Stimulated activated effector memory CD8-positive, alpha-beta T cell treated with anti-CD3 and anti-CD28 coated beads, Interleukin-12 subunit alpha, Interleukin-12 subunit beta, amount 100 ng/mL, for 72 hours (primary cell): Measurements from ENCODE around the gene PRUNE2.

Source experiments
- ATAC-seq: fragments of 150-1000 bp; cut with Tn5 transposase; 2 replicates; pipeline ENCODE4 v1.10.0; 2021
- DNase-seq, 2 donors: peaks; one replicate each; pipeline ENCODE4 v3.0.0; 2021 to 2022; ENCODE audit warnings: low spot score in 2 of 2
- H3K27ac Mint-ChIP-seq: one replicate; pipeline ENCODE4 v1.8.0; 2022; ENCODE audit warnings: mild to moderate bottlenecking, mixed read lengths
- H3K36me3 Mint-ChIP-seq: one replicate; pipeline ENCODE4 v1.8.0; 2022; ENCODE audit warnings: mild to moderate bottlenecking, mixed read lengths
- H3K4me1 Mint-ChIP-seq: one replicate; pipeline ENCODE4 v1.8.0; 2022; ENCODE audit warnings: mixed read lengths
- H3K4me3 Mint-ChIP-seq: one replicate; pipeline ENCODE4 v1.8.0; 2022; ENCODE audit warnings: mild to moderate bottlenecking, mixed read lengths
- H3K9me3 Mint-ChIP-seq: one replicate; pipeline ENCODE4 v1.8.0; 2022; ENCODE audit warnings: mixed read lengths

Gene PRUNE2

DNA sequence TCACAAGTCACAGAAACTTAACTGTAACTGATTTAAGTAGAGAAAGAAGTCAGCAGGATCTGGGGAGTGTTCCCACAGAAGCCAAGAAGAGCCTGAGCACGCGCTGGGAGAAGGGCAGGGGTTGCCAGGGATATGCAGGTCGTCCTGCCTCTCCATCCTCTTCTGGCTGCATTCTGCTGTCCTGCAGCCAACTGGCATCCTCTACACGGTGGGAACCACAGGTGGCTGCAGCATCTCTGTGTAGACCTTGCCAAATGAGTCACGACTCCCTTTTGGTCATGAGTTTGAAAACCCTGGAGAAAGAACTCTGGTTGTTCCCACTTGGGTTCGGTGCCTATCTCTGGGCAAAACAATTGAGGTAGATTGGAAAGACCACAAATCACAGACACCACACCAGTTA lies 180.0 kb downstream of the PRUNE2 start:
- Mint-ChIP-seq H3K4me1 (no peaks in the 10 kb centered on the region), H3K36me3 (no peaks in the 10 kb centered on the region), H3K9me3 (no peaks in the 10 kb centered on the region), H3K27ac (no peak overlapping the region), H3K4me3 (no peak overlapping the region)
- DNase-seq (no peak), ATAC-seq (no peak)

- no peak for DNase-seq
- Mint-ChIP-seq H3K9me3 (no peaks in the 10 kb centered on the region), H3K4me3 (no peak overlapping the region), H3K36me3 (no peaks in the 10 kb centered on the region), H3K4me1 (no peaks in the 10 kb centered on the region), H3K27ac (no peak overlapping the region)
- no peak for ATAC-seq
Measured at GRCh38 chr9:76725011-76725546, 180.8 kb downstream of the PRUNE2 start.

- Mint-ChIP-seq H3K9me3 (no peaks in the 10 kb centered on the region), H3K27ac (no peak overlapping the region), H3K36me3 (no peaks in the 10 kb centered on the region), H3K4me1 (no peaks in the 10 kb centered on the region), H3K4me3 (no peak overlapping the region)
- peak; percentile 45 for ATAC-seq
- no peak for DNase-seq
Measured at GRCh38 chr9:76720245-76720644, 185.7 kb downstream of the PRUNE2 start.

- Mint-ChIP-seq H3K36me3 (no peaks in the 10 kb centered on the region), H3K27ac (no peak overlapping the region), H3K9me3 (no peaks in the 10 kb centered on the region), H3K4me1 (no peaks in the 10 kb centered on the region), H3K4me3 (no peak overlapping the region)
- DNase-seq, result no peak
- no peak for ATAC-seq
Measured at GRCh38 chr9:76718166-76718565, 187.7 kb downstream of the PRUNE2 start.

- ATAC-seq, result no peak
- H3K9me3 Mint-ChIP-seq, result no peaks in the 10 kb centered on the region
- H3K36me3 Mint-ChIP-seq, result no peaks in the 10 kb centered on the region
- no peak overlapping the region for H3K27ac Mint-ChIP-seq
- H3K4me3 Mint-ChIP-seq, result no peak overlapping the region
- DNase-seq, result no peak
- H3K4me1 Mint-ChIP-seq, result no peaks in the 10 kb centered on the region
Measured at GRCh38 chr9:76717613-76718012, 188.3 kb downstream of the PRUNE2 start.

DNA sequence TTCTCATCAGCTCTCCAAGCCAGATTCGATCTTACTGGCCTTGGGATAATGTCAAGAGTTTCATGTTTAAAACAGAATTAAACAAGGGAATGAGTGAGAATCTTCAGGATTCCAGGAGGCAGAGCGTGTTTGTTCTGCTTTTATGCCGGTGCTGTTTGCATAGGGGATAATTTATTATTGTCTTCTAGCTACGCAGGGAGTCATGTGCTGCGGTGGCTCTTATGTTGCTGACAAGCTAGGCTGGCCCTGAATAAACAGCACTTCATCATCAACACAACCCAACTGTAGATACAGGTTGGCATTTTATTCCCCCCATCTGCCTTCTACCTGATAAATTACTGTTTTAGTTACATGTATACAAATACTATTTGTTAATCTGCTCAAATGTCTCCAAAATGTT lies 188.7 kb downstream of the PRUNE2 start:
- no peak for DNase-seq
- Mint-ChIP-seq H3K4me3 (no peak overlapping the region), H3K27ac (no peak overlapping the region), H3K9me3 (no peaks in the 10 kb centered on the region), H3K4me1 (no peaks in the 10 kb centered on the region), H3K36me3 (no peaks in the 10 kb centered on the region)
- ATAC-seq, result no peak

GRCh38 chr9:76716085-76716672 lies 189.7 kb downstream of the PRUNE2 start:
- ATAC-seq (no peak), DNase-seq (no peak)
- Mint-ChIP-seq H3K9me3 (no peaks in the 10 kb centered on the region), H3K27ac (no peak overlapping the region), H3K36me3 (no peaks in the 10 kb centered on the region), H3K4me3 (no peak overlapping the region), H3K4me1 (no peaks in the 10 kb centered on the region)

DNA sequence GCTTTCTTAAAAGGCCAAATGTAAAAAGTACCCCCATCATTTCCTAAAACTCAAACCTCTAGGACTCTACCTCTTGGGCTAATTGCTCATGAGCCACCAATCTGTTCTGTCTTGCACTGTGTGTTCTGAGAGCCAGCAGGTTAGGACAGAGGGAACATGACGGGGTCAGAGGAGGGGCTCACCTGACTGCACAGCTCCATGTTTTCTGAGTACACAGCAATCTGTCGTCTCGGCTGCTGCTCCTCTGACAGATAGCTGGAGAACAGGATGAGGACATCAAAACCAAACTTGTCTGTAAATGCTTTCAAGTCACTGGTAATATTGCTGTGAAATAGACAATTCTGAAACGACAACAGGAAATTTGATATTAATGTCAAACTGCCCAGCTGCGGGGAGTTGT lies 192.5 kb downstream of the PRUNE2 start:
- Mint-ChIP-seq H3K9me3 (no peaks in the 10 kb centered on the region), H3K4me1 (peaks cover 8% of the 10 kb centered on the region), H3K4me3 (no peak overlapping the region), H3K27ac (no peak overlapping the region), H3K36me3 (no peaks in the 10 kb centered on the region)
- no peak for ATAC-seq
- DNase-seq, result no peak

GRCh38 chr9:76709020-76709419 lies 196.9 kb downstream of the PRUNE2 start:
- H3K4me3 Mint-ChIP-seq, result no peak overlapping the region
- no peaks in the 10 kb centered on the region for H3K36me3 Mint-ChIP-seq
- ATAC-seq, result no peak
- no peaks in the 10 kb centered on the region for H3K9me3 Mint-ChIP-seq
- no peak overlapping the region for H3K27ac Mint-ChIP-seq
- no peak for DNase-seq
- H3K4me1 Mint-ChIP-seq, result peaks cover 17% of the 10 kb centered on the region

GRCh38 chr9:76707510-76707909 lies 198.4 kb downstream of the PRUNE2 start:
- H3K9me3 Mint-ChIP-seq, result no peaks in the 10 kb centered on the region
- H3K4me1 Mint-ChIP-seq, result peaks cover 23% of the 10 kb centered on the region
- H3K36me3 Mint-ChIP-seq, result no peaks in the 10 kb centered on the region
- H3K27ac Mint-ChIP-seq, result no peak overlapping the region
- DNase-seq (no peak), ATAC-seq (peak; percentile 84)
- H3K4me3 Mint-ChIP-seq, result no peak overlapping the region

DNA sequence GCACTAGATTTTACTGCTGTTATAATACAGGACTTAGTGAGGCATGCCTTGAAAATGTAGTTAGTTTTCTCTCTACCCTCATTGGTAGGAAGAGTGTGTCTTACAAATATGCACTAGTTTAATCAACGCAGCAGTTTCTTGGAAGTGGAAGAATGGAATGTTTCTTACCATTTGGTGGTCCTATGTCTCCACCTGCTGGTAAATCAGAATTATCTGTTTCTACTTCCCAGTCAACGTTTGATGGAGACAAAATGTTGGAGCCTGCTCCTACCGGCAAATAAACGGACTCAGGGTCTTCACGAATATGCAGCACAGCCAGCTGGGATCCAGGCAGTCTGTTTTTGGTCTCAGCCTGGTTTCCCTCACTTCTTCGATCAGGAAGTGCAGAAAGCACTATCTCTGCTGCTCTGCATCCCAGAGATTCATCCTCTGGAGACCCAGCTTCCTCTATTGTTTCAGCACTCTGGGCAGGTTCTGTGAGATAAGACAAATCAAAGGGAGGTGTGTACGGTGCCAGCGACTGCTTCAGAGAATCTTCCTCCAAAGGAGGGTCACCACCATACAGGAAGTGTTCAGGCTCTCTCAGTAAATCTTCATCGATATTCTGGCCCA lies 201.2 kb downstream of the PRUNE2 start:
- Mint-ChIP-seq H3K27ac (no peak overlapping the region), H3K36me3 (no peaks in the 10 kb centered on the region), H3K4me3 (no peak overlapping the region), H3K4me1 (peaks cover 23% of the 10 kb centered on the region), H3K9me3 (no peaks in the 10 kb centered on the region)
- DNase-seq (no peak), ATAC-seq (no peak)

DNA sequence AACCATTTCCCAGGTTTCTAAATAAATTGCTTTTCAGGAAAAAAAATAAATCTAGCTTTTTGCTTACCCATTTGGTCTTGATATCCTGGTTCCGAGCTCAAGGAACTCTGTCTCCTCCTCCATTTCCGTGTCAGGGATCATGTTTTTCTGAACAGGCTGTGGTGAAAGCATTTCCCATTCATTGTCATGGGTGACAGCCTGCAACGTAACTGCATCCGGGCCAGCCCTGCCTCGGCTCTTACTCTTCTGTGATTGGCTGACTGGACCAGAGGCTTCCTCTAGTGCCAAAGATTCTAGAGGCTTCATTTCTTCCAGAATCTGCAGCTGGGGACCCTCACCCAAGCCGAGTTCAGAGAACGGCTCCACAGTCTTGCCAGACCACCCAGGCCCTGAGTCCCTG lies 202.6 kb downstream of the PRUNE2 start:
- Mint-ChIP-seq H3K9me3 (no peaks in the 10 kb centered on the region), H3K4me3 (no peak overlapping the region), H3K27ac (no peak overlapping the region), H3K36me3 (no peaks in the 10 kb centered on the region), H3K4me1 (peaks cover 15% of the 10 kb centered on the region)
- DNase-seq (no peak), ATAC-seq (no peak)

GRCh38 chr9:76701441-76702039 lies 204.4 kb downstream of the PRUNE2 start:
- Mint-ChIP-seq H3K36me3 (no peaks in the 10 kb centered on the region), H3K27ac (no peak overlapping the region), H3K4me3 (no peak overlapping the region), H3K9me3 (no peaks in the 10 kb centered on the region), H3K4me1 (peaks cover 13% of the 10 kb centered on the region)
- DNase-seq, result no peak
- no peak for ATAC-seq

DNA sequence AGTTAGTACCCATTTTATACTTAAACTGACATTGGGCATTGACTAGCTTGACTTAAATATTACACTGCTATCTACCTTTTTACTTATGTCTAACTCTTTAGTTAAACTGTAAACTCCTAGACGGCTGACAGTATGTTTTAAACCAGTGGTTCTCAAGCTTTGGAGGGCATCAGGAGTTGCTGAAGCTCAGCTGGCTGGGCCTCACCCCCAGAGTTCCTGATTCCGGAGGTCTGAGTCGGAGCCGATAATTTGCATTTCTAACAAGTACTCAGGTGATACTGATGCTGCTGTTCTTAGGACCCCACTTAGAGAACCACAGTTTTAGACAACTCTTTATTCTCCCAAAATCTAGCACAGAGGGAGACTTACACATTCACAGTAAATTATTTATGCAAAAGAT lies 205.0 kb downstream of the PRUNE2 start:
- Mint-ChIP-seq H3K9me3 (no peaks in the 10 kb centered on the region), H3K27ac (no peak overlapping the region), H3K4me3 (no peak overlapping the region), H3K4me1 (peaks cover 13% of the 10 kb centered on the region), H3K36me3 (no peaks in the 10 kb centered on the region)
- DNase-seq (no peak), ATAC-seq (no peak)

DNA sequence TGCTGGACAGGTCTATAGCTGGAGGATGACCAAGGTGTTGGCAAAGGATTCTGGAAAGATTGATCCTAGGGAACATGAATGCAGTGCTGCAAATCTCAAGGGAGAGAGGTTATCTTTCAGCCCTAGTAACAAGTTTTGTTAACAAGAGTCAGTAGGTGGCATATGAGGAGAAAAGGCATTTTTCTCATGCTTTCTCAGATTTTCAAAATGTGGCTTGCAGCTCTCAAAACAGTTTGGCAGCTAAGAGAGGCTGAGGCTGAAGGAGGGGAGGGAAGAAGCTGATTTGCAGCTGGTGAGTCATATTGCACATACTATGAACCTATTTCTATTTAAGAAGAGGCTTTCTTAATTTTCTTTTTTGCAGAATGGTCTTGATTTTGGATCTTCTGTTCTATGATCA lies 205.9 kb downstream of the PRUNE2 start:
- peak in 1 of 2 donors; percentile 23 for DNase-seq
- no peak overlapping the region for H3K4me3 Mint-ChIP-seq
- H3K36me3 Mint-ChIP-seq, result no peaks in the 10 kb centered on the region
- H3K4me1 Mint-ChIP-seq, result peaks cover 13% of the 10 kb centered on the region
- ATAC-seq, result no peak
- H3K9me3 Mint-ChIP-seq, result no peaks in the 10 kb centered on the region
- no peak overlapping the region for H3K27ac Mint-ChIP-seq

GRCh38 chr9:76697554-76697953 lies 208.4 kb downstream of the PRUNE2 start:
- Mint-ChIP-seq H3K36me3 (no peaks in the 10 kb centered on the region), H3K27ac (no peak overlapping the region), H3K4me1 (no peaks in the 10 kb centered on the region), H3K9me3 (no peaks in the 10 kb centered on the region), H3K4me3 (no peak overlapping the region)
- DNase-seq, result peak in 1 of 2 donors; percentile 17
- ATAC-seq, result no peak
